ENCODE results near the gene P2RX6.

The P2RX6 gene

DNA sequence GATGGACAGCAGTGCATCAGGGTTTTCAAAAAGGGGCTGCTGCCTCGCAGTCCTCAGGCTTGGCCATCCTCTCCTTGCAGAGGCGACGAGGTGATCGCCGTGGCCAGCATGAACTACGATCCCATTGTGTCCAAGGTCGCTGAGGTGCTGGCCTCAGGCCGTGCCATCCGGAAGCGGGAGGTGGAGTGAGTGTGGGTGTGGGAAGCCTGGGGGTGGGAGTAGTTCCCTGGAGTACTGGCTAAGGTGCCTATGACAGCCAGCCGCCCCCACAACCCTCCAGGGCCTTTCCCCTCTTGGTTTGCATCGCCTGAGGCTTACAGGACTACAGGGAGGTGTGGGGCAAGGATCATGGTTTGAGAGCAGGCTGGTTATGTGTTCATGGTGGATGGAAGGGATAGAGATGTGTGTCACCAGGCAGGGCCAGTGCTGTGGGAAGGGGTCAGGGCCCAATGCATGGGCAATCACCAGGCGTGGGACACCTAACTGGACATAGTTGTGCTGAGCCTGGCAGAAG is 35.0 kb upstream of the P2RX6 start:
- no peak for DNase-seq (ENCODE audit: low spot score)

DNA sequence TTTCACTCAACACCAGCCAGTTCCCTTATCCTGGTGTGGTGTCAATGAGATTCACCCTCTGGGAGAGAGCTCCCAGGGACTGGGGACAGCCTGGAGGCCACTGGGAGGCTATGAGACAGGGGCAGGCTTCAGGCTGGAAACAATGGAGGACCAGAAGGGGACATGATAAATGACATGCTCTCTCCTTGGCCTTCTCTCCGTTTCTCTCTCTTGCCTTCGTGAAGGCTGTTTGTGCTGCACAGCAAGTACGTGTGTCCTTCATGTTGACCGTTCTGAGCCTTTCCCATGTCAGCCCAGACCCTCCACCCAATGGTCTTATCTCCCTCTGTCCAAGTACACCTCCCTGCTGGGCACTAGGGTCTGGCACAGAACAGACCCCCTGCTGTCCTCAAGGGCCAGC is 34.4 kb upstream of the P2RX6 start:
- DNase-seq (ENCODE audit: low spot score): no peak

DNA sequence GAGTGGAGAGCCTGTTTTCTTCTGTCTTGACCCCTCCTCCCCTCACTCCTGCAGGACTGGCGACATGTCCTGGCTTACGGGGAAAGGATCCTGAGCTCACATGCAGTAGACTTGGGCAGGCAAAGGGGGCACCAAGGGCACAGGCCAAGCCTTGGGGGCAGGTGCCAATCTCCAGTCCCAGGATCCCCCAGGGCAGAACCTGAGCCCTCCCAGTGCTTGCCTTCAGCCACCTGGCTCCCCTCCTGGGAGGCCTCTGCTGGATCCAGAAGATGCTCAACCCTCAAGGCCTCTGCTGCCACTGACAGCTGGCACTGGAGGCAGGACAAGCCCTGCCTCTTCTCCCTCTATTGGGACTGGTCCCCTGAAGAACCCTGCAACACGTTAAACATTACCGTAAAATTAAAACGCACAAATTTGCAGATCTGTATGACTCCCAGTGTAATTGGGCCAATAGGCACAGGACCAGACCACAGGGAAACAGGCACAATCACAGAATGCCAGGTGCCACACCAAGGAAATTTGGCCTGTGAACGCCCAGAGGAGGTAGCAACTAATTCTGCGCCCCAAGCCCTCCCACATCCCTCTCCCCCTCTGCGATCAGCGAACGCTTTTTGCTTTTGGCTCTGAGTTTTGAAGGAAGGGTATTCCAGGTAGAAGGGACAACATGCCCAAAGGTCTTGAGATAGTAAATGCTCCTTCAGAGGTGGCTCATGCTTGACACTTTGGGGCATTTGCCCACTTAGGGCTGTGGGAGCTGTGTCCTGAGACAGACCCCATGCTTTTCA is 33.8 kb upstream of the P2RX6 start:
- no peak for DNase-seq (ENCODE audit: low spot score)

DNA sequence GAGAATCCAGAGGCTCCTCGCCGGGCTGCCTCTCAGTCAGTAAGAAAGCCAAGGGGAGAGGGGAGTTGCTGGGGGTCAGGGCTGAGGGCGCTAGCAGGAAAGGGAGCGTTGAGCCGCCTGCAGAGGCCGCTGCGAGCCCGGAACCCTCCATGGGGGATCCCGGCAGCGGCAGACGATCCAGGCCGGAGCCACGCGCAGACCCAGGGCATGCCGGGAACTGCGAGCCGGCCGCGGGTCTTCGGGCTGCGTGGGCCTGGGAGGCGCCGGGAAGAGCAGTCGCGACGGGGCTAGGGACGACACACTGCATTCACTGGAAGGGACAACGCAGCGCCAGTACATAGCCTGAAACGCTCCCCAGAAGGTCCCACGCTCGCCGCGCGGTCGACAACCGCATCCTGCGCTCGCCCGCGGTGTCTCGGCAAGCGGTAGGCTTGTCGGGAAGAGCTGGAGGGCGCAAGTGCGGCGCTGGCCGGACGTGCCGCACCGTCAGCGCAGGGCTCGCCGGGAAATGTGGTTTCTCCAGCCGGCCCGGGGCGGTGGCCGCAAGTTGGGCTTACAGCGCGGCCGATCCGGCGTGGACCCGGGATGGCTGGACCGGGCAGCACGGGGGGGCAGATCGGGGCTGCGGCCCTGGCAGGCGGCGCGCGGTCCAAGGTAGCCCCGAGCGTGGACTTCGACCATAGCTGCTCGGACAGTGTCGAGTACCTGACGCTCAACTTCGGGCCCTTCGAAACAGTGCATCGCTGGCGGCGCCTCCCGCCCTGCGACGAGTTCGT is 33.0 kb upstream of the P2RX6 start, which contains the start of gene LZTR1:
Gene LZTR1, plus strand, starts transcription at position 511 of the 776 bp plus-strand sequence. Its CDS starts 75 bp downstream, at position 586.
- DNase-seq (ENCODE audit: low spot score): peak; percentile 94

DNA sequence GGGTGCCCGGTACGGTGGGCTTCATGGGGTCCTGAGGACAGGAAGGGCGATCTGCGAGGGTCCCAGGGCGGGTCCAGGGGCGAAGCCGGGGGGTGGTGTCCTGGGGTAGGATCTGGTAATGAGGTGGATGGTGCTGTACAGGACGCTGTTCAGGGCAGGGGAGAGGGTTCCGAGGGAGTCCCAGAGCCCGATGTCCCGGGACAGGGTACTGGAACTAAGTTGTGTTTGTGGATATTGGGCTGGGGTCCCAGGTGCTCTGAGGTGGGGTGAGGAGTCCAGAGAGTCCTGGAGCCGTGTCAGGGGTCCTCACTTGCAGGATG is 32.4 kb upstream of the P2RX6 start:
- no peak for DNase-seq (ENCODE audit: low spot score)

DNA sequence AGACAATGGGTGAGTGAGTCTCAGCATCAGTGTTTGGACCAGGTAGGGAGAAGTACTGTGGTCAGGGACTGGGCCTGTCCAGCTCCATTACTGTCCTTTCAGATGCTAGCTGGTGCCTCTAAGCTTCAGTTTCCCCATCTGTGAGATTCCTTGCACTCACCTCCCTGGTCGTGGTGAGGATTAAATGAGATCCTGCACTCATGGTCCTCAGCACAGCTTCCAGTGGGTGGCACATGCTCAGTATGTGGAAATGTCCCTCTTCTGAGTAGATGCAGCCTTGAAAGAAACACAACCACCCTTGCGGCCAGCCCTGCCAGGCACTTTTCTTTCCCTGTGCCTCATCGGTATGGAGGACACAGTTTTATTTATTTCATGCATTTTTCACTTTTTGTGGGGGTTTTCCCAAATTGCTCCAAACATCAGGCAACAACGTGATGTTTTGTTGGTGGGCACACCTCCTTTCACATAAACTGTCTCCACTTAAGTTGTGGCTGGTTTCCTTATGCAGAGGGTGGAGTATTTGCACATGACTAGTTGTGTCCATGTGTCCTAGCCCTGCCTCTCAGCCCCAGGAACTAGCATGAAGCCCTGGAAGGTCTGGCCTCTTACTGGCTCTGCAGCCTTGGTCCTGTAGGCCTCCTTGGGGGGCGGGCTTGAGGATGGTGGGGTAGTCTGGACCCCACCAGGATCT is 31.7 kb upstream of the P2RX6 start:
- DNase-seq (ENCODE audit: low spot score): no peak

DNA sequence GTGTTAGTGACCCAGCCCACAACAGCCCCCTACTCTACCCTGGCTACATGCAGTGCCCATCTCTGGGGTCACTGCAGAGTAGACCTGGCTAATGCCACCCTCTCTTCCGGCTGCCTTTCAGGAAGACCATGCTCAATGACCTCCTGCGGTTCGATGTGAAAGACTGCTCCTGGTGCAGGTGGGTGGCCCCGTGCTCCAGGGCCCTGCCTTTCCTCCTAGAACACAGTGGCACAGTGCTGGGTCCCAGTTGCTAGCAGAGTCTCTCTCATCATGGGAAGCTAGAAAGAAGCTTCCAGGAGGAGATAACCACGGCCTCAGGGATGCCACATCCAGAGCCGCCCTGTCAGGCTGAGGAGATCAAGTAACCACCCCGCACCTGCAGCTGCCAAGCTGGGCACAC is 29.2 kb upstream of the P2RX6 start:
- no peak for DNase-seq (ENCODE audit: low spot score)

DNA sequence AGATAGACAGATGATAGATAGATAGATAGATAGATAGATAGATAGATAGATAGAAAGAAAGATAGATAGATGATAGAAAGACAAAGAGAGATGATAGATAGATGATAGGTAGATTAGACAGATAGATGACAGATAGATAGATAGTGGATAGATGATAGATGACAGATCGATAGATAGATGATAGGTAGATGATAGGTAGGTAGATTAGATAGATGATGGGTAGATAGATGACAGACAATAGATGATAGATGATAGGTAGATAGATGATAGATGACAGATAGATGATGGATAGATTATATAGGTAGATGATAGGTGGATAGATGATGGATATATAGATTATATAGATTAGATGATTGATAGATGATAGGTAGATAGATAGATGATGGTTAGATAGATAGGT is 28.6 kb upstream of the P2RX6 start:
- no peak for DNase-seq (ENCODE audit: low spot score)

DNA sequence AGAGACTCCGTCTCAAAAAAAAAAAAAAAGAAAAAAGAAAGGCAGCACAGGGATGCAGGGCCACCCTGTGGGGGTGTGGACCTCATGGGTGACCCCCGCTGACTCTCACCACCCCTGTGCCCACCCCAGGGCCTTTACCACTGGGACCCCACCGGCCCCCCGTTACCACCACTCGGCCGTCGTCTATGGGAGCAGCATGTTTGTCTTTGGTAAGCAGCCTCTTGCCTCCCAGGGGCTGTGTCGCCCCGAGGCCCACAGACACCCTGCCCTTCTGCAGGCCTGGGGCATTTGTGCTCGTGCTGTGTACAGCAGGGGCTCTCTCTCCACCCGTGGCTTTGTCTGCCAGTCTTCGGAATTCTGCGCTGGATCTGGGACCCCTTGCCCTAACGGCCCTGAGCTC is 27.6 kb upstream of the P2RX6 start:
- no peak for DNase-seq (ENCODE audit: low spot score)

DNA sequence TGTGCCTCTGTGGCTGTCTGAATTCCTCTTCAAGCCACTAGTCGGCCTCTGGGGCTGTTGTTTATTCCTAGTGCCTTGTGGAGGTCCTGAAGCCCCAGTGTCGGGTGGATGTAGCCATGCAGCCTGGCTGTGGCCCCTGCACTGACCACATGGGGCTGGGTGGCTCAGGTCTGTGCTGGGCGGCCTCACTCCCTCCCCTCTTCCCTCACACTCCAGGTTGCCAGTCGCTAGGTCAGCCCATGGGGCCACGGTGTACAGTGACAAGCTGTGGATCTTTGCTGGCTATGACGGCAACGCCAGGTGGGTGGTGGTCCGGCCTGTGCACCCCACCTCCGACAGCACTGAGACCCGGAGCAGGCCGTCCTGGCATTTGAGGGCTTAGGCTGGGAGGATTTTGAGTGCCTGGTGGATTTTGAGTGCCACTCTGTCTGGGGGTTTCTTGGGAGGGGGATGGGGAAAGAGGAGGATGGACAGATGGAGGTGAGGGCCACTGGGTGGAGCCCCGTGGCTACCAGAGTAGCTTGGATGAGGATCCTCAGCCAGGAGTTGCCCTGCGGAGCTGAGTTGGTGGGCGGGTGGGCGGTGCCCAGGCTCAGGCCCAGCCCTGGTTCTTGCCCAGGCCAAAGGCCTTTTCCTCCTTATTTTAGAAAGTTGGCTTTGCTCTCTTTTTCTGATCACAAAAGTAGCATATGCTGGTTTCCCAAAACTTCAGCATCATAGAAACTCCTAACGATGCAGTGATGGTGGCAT is 26.2 kb upstream of the P2RX6 start:
- no peak for DNase-seq (ENCODE audit: low spot score)

DNA sequence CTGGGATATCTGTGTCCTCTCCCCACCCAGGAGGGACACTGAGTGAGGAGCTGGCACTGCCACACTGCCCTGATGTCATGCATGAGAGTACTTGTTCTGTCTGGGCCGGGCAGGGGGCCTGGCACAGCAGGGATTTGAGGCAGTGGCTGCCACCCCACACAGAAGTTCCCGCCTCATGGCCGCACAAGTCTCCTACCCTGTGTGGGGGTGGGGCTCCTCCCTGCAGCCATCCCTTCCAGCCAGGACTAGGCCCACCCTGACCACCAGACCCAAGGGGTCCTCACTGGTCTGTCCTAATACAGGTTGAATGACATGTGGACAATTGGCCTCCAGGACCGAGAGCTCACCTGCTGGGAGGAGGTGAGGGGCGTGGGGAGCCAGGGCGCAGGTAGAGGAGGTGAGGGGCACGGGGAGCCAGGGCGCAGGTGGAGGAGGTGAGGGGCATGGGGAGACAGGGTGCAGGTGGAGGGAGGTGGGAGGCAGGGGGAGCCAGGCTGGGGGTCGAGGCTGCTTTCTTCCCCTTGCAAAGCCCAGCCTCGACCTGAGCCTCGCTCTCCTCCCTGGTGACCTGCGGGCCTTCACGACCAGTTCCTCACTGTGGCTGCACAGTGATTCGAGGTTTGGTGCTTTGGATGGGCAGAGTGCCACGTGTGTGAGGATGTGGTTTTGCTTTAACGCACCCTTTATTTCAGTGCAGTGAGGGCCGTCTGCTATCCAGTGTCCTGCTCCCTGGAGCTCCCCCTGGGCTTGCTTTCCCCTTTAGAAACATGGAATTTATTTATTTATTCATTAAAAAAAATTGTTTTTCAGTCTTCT is 25.4 kb upstream of the P2RX6 start:
- no peak for DNase-seq (ENCODE audit: low spot score)

DNA sequence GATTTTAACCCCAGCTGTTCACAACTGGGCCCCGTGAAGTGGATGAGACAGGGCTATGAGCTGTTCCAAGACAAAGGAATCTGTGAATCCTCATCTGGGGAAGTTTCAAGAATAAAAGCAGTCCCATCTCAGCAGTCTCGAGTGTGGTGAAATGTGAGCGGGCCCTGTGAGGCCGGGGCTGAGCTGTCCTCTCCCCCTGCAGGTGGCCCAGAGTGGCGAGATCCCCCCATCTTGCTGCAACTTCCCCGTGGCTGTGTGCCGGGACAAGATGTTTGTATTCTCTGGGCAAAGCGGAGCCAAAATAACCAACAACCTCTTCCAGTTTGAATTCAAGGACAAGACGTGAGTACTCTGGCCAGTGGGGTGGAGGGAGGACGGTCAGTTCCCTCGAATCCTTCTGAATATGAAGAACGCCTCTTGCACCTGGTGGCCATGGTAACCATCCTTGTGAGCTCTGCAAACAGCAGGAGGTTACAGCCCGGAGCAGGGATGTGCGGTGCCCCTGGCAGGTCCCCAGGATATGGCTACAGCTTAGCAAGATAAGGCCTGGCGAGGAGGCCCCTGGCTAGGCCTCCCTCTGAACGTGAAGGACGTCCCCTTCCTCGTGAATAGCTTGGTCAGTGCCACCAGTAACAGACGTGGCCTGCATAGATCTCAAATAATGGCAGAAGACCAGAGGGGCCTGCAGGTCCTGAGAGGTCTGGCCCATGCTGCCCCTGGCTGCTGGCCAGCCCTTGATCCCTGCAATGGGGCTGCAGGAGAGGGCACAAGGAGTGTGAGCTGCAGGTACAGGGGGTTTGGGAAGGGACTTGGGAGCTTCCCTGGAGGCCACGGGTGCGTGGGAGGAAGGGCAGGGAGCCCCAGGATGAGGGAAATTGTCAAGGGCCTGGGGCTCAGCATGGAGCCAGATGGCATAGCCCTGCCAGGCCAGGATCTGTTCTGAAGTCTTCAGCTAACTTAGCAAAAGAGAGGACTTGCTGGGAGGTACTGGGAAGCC is 24.5 kb upstream of the P2RX6 start:
- DNase-seq (ENCODE audit: low spot score): no peak

DNA sequence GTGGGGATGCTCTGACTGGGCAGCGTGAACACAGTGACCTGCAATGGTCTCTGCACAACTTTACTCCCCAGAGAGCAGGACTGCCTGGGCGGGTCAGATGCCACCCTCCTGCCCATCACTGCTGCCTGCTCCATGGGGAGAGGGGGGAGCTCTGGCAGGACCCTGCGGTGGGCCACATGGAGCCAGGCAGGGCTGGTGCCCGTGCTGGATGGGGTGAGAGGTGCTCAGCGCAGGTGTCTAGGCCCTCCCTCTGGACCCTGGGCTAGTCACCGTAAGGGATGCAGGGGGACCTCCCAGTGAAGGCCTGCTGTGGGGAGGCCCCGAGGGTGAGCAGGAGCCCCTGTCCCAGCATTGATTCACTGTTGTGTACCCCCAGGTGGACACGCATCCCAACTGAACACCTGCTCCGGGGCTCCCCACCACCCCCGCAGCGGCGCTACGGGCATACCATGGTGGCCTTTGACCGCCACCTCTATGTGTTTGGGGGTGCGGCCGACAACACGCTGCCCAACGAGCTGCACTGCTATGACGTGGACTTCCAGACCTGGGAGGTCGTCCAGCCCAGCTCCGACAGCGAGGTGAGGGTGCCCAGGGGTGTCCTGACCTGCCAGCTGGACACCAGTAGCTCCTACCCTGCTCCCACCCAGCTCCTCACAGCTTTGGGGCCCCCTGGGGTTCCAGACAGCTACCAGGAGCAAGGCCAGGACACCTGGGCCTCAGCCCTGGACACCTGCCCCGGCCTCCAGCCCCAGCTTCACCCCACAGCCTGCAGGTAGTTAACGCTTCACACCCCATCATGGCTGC is 23.5 kb upstream of the P2RX6 start:
- DNase-seq (ENCODE audit: low spot score): no peak

DNA sequence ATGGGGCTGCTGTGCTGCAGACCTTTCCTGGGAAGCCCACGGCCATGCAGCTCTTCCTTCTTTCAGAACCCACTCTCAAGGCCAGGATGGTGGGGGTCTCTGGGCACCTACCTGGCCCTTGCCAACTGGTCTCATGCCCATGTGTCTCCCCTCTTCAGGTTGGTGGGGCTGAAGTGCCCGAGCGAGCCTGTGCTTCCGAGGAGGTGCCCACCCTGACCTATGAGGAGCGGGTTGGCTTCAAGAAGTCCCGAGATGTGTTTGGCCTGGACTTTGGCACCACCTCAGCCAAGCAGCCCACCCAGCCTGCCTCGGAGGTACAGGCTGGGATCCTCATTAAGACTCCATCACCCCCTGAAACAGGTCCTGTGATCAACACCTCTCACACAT is 22.9 kb upstream of the P2RX6 start:
- DNase-seq (ENCODE audit: low spot score): no peak

DNA sequence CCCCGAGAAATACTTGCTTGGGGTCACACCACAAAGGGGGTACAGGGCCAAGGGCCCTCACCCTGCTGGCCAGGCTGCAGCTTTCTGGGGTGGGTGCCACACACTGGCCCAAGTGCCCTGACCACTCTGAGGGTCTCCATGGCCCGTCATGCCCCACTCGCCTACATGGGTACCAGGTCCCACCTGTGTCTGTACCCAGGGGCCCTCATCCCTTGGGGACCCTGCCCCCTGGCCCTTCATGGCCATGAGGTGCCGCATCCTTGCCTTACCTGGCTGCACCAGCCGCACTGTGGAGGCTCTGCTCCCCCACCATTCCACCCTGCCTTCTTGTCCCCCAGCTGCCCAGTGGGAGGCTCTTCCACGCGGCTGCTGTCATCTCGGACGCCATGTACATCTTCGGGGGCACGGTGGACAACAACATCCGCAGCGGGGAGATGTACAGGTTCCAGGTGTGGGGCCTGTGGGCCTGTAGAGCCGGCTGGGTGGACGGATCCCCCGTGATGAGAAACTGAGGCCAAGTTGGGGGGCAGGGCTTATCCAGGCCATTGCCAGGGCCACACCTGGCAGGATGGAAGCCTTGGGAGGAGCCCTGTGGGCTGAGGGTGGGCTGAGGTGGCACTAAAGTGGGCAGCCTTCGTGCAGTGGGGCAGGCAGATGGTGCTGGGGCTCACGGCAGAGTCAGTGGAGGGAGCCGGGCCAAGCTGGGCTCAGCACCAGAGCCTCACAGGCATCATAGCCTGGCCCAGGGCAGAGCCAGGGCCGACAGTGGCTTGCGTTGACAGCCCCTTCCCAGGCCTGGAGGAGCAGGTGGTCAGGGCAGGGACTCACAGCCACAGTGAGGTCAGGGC is 22.3 kb upstream of the P2RX6 start:
- DNase-seq (ENCODE audit: low spot score): no peak

DNA sequence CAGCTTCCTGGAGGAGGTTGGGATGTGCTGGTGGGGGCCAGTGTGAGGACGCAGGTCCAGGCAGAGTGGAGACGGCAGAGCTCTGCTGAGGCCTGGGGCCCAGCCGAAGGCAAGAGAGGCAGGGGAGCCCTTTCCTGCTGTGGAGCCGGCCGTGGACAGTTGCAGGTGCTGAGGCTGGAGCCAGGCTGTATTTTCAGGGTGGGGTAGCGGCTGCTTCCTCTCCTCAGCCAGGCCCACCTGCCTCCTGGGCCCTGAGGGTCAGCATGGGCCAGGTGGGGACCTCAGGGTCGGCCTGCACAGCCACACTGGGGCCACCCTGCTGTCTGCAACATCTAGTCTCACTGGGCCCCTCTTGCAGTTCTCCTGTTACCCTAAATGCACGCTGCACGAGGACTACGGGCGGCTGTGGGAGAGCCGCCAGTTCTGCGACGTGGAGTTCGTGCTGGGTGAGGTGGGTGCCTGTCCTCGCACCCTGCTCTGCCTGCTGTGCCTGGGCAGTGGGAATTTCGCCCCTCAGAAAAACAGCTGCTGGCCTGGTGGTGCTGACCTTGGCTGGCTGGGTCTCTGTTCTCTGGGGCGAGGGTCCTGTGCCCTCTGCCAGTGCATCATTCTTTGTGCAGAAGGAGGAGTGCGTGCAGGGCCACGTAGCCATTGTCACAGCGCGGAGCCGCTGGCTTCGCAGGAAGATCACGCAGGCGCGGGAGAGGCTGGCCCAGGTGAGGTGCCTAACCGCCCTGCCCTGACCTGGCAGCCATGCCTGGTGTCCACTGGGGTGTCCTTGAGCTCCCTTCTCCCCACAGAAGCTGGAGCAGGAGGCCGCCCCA is 21.4 kb upstream of the P2RX6 start:
- DNase-seq (ENCODE audit: low spot score): no peak
